Fibroblast of the aortic adventitia (primary cell): ENCODE measurements around the gene SPATS1. TPM values are rescaled to one million over a fixed set of nuclear protein-coding genes. Genes with fewer than 3 reads are reported as not detected.

Experiments used
- DNase-seq: peaks from one replicate; pipeline ENCODE4 v3.0.0-alpha.2; 2010; ENCODE audit warnings: low read depth
- H3K4me3 ChIP-seq: 2 replicates; pipeline ENCODE4 v1.5.1; 2011; ENCODE audit warnings: low read depth, mild to moderate bottlenecking, control low read depth, low read length, moderate library complexity
- CTCF ChIP-seq: IDR thresholded peaks from 2 replicates; pipeline ENCODE4 v1.5.1; 2011; ENCODE audit warnings: mild to moderate bottlenecking, low read length, control low read depth, inconsistent platforms; ENCODE audit not compliant: insufficient read depth
- total RNA-seq: library from RNA; depleted of rRNA; stranded (reverse); fragments of >200 nt; gene quantifications from 2 replicates; pipeline ENCODE4 v1.2.3, GENCODE V29; 2012; ENCODE audit warnings: low replicate concordance

Gene SPATS1
- total RNA-seq, 1 donor, result not detected

- no peak overlapping the region for H3K4me3 ChIP-seq
- no peak for DNase-seq
- no peak for TF ChIP-seq CTCF
Observed at GRCh38 chr6:44373051-44373450, 30.6 kb downstream of the SPATS1 start.

- DNase-seq, result no peak
- no peak overlapping the region for H3K4me3 ChIP-seq
- no peak for TF ChIP-seq CTCF
Observed at GRCh38 chr6:44373787-44374186, 31.3 kb downstream of the SPATS1 start.

- no peak for TF ChIP-seq CTCF
- no peak overlapping the region for H3K4me3 ChIP-seq
- no peak for DNase-seq
Observed at GRCh38 chr6:44375071-44375470, 32.6 kb downstream of the SPATS1 start.

GRCh38 chr6:44377484-44377883 is 35.0 kb downstream of the SPATS1 start:
- TF ChIP-seq CTCF, result no peak
- no peak for DNase-seq
- no peak overlapping the region for H3K4me3 ChIP-seq

GRCh38 chr6:44377971-44378370 is 35.5 kb downstream of the SPATS1 start:
- no peak for DNase-seq
- H3K4me3 ChIP-seq, result no peak overlapping the region
- TF ChIP-seq CTCF, result no peak

GRCh38 chr6:44381739-44382138 is 39.3 kb downstream of the SPATS1 start:
- TF ChIP-seq CTCF, result no peak
- H3K4me3 ChIP-seq, result no peak overlapping the region
- no peak for DNase-seq

GRCh38 chr6:44386364-44386928 is 44.0 kb downstream of the SPATS1 start:
- H3K4me3 ChIP-seq, result peak overlapping the region; percentile 96
- peak; percentile 95 for DNase-seq
- no peak for TF ChIP-seq CTCF
